Spleen (tissue), 7 donors: ENCODE results near the gene NGEF.

Experiments used
- POLR2A ChIP-seq, 3 donors: fragments of 450-650 bp; IDR thresholded peaks; one replicate each; pipeline ENCODE4 v1.5.1; 2017; ENCODE audit warnings: antibody characterized with exemption in 3 of 3, mild to moderate bottlenecking in 1 of 3
- POLR2AphosphoS5 ChIP-seq, 3 donors: sonication (generic); formaldehyde crosslinking; IDR thresholded peaks; one replicate each; pipeline ENCODE4 v1.5.1; 2017; ENCODE audit warnings: antibody characterized with exemption in 3 of 3
- TF ChIP-seq, protein P1 (sequence below), 11 experiments: fragments of 200-600 bp in 7 of 11; fragments of 450-650 bp in 4 of 11; sonication (generic) in 4 of 11; IDR thresholded peaks in 8 of 11; conservative IDR thresholded peaks in 3 of 11; 1 replicate in 7 of 11; 2 replicates in 4 of 11; pipeline versions ENCODE4 v1.4.0 to v1.8.0; 2016 to 2021; ENCODE audit warnings: antibody characterized with exemption in 11 of 11, inconsistent platforms in 4 of 11, mild to moderate bottlenecking in 1 of 11
- donor health status: DM: no; HTN: no; CAD: no; lungs with moderate emphysema.
- donor health status: DM: no; HTN: no; CAD: no.
- donor health status: DM: no; HTN: no; CAD: no.

- no peak for TF ChIP-seq POLR2AphosphoS5 (IDR thresholded peaks at IDR 0.05)
- TF ChIP-seq POLR2A (IDR thresholded peaks at IDR 0.05), result no peak
- TF ChIP-seq, protein P1, sequence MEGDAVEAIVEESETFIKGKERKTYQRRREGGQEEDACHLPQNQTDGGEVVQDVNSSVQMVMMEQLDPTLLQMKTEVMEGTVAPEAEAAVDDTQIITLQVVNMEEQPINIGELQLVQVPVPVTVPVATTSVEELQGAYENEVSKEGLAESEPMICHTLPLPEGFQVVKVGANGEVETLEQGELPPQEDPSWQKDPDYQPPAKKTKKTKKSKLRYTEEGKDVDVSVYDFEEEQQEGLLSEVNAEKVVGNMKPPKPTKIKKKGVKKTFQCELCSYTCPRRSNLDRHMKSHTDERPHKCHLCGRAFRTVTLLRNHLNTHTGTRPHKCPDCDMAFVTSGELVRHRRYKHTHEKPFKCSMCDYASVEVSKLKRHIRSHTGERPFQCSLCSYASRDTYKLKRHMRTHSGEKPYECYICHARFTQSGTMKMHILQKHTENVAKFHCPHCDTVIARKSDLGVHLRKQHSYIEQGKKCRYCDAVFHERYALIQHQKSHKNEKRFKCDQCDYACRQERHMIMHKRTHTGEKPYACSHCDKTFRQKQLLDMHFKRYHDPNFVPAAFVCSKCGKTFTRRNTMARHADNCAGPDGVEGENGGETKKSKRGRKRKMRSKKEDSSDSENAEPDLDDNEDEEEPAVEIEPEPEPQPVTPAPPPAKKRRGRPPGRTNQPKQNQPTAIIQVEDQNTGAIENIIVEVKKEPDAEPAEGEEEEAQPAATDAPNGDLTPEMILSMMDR (IDR thresholded peaks at IDR 0.05 in 8 of 11, conservative IDR thresholded peaks at IDR 0.05 in 3 of 11), result no peak
These were observed 71.0 kb downstream of the NGEF start for GRCh38 chr2:232941912-232942594.
